ENCODE results near the gene KDELR3. TPM values are rescaled to one million over a fixed set of nuclear protein-coding genes. Genes with fewer than 3 reads are reported as not detected.

The KDELR3 gene
- total RNA-seq, 1 donor from 2014 or later: 8.3 TPM

GRCh38 chr22:38489561-38490145, 21.8 kb downstream of the KDELR3 start:
- intact Hi-C loops (cut with DNase I): no loop called here
- DNase-seq (no peak), ATAC-seq (no peak)
- TF ChIP-seq, protein P1, sequence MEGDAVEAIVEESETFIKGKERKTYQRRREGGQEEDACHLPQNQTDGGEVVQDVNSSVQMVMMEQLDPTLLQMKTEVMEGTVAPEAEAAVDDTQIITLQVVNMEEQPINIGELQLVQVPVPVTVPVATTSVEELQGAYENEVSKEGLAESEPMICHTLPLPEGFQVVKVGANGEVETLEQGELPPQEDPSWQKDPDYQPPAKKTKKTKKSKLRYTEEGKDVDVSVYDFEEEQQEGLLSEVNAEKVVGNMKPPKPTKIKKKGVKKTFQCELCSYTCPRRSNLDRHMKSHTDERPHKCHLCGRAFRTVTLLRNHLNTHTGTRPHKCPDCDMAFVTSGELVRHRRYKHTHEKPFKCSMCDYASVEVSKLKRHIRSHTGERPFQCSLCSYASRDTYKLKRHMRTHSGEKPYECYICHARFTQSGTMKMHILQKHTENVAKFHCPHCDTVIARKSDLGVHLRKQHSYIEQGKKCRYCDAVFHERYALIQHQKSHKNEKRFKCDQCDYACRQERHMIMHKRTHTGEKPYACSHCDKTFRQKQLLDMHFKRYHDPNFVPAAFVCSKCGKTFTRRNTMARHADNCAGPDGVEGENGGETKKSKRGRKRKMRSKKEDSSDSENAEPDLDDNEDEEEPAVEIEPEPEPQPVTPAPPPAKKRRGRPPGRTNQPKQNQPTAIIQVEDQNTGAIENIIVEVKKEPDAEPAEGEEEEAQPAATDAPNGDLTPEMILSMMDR (IDR thresholded peaks at IDR 0.05): no peak
- Histone ChIP-seq H3K4me1 (peaks cover 33% of the 10 kb centered on the region), H3K4me3 (no peak overlapping the region), H3K36me3 (peaks cover 100% of the 10 kb centered on the region), H3K9me3 (no peaks in the 10 kb centered on the region), H3K27me3 (ENCODE audit: low read depth) (no peaks in the 10 kb centered on the region), H3K27ac (no peak overlapping the region)

DNA sequence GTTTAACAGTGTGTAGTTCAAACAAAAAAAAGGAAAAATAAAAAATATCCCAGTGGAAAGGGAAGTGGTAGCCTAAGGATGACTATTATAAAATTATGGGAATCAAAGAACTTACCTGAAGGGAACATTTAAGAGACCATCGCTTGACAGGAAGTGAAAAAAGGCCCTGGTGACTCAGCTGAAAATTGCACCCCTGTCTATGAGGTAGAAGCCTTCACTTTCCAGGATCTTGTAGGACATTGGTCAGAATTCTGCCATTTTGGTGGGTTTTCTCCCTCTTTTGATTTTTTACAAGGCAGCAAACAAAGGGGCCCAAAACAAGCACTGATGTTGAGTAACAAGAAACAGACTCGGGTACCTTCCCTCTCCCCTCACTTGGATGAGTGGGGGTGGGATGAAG, 22.6 kb downstream of the KDELR3 start:
- DNase-seq (no peak), ATAC-seq (peak in 1 of 2 donors; percentile 15)
- Histone ChIP-seq H3K4me1 (peaks cover 33% of the 10 kb centered on the region), H3K27me3 (ENCODE audit: low read depth) (no peaks in the 10 kb centered on the region), H3K9me3 (no peaks in the 10 kb centered on the region), H3K36me3 (peaks cover 100% of the 10 kb centered on the region), H3K4me3 (no peak overlapping the region), H3K27ac (no peak overlapping the region)
- TF ChIP-seq, protein P1 (IDR thresholded peaks at IDR 0.05): no peak
- intact Hi-C loops (cut with DNase I): no loop called here

- H3K4me1 ChIP-seq: peaks cover 33% of the 10 kb centered on the region
- peak; percentile 47 to 84 for ATAC-seq
These were observed 23.0 kb downstream of the KDELR3 start for GRCh38 chr22:38490915-38491314.

DNA sequence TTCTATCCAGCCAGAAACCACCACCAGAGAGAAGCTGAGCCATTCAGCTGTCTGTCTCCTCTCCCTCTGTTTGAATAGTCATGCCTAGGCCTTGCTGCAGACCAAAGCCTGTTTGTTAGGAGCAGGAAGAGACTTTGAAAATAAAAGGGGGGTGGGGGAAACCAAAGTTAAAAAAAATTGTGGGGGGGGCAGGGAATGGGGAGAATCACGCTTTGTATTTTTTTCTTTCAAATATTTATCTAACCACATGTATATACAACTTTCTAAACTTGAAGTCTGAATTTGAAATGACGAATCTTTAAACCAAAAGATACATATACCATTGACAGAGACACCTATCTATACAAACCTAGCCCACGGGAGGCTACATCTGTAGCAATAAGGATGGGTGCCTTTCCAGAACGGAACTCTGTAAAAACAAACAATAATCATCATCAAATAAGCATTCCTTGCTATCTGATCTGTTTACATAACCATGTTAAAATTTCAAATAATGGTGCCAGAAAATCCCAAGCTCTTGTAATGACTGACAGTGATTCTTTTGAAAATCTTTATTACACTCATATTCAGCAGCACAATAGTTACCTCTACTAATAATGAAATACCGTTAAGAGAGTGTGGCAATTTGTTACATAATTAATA, 23.9 kb downstream of the KDELR3 start:
- no peak for DNase-seq
- Histone ChIP-seq H3K9me3 (no peaks in the 10 kb centered on the region), H3K36me3 (peaks cover 100% of the 10 kb centered on the region), H3K4me3 (no peak overlapping the region), H3K27me3 (ENCODE audit: low read depth) (no peaks in the 10 kb centered on the region), H3K4me1 (peaks cover 33% of the 10 kb centered on the region), H3K27ac (no peak overlapping the region)
- intact Hi-C loops (cut with DNase I): no loop called here
- TF ChIP-seq, protein P1 (IDR thresholded peaks at IDR 0.05): no peak
- ATAC-seq: no peak

More at GRCh38 chr22:38490915-38491314, 23.0 kb downstream of the KDELR3 start:
- DNase-seq: no peak
- peaks cover 100% of the 10 kb centered on the region for H3K36me3 ChIP-seq
- intact Hi-C loops (cut with DNase I): no loop called here
- no peak overlapping the region for H3K27ac ChIP-seq
- no peaks in the 10 kb centered on the region for H3K9me3 ChIP-seq
- TF ChIP-seq, protein P1 (IDR thresholded peaks at IDR 0.05): no peak
- no peak overlapping the region for H3K4me3 ChIP-seq
- no peaks in the 10 kb centered on the region for H3K27me3 ChIP-seq (ENCODE audit: low read depth)

DNA sequence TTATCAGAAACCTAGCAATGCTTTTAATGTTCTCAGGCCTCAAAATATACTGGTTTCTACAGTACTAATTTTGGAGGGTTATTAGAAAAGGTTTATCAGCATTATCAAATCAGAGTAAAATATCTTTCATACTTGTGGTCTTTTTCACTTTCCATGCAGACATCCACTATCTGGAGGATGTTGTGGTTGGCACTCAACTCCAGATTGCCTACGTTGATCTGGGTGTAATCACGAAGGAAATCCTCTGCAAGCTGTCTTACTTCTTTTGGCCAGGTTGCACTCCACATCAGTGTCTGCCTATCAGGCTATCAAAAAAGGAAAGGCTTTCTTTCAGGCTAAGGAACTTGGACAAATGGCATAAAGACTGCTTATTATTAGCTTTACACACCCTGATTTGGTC, 26.6 kb downstream of the KDELR3 start:
- ATAC-seq (no peak), DNase-seq (no peak)
- H3K9me3 ChIP-seq: no peaks in the 10 kb centered on the region
- TF ChIP-seq, protein P1 (IDR thresholded peaks at IDR 0.05): no peak
- intact Hi-C loops (cut with DNase I): no loop called here
- peaks cover 100% of the 10 kb centered on the region for H3K36me3 ChIP-seq
- peaks cover 25% of the 10 kb centered on the region for H3K4me1 ChIP-seq
- no peak overlapping the region for H3K4me3 ChIP-seq
- no peak overlapping the region for H3K27ac ChIP-seq
- no peaks in the 10 kb centered on the region for H3K27me3 ChIP-seq (ENCODE audit: low read depth)

Data from lower lobe of right lung (tissue), 2 donors.